VCaP (cell line): ENCODE measurements around the gene KIAA0408.
A peak's percentile ranks its signal among the peaks of the same experiment; 100 is the strongest.

Experiments used
- H3K27ac ChIP-seq: fragments of 450-650 bp; 2 replicates; pipeline ENCODE4 v1.5.1; 2017
- CTCF ChIP-seq: fragments of 450-650 bp; conservative IDR thresholded peaks from 2 replicates; pipeline ENCODE4 v1.5.1; 2017; ENCODE audit warnings: mild to moderate bottlenecking, moderate library complexity

KIAA0408 gene

DNA sequence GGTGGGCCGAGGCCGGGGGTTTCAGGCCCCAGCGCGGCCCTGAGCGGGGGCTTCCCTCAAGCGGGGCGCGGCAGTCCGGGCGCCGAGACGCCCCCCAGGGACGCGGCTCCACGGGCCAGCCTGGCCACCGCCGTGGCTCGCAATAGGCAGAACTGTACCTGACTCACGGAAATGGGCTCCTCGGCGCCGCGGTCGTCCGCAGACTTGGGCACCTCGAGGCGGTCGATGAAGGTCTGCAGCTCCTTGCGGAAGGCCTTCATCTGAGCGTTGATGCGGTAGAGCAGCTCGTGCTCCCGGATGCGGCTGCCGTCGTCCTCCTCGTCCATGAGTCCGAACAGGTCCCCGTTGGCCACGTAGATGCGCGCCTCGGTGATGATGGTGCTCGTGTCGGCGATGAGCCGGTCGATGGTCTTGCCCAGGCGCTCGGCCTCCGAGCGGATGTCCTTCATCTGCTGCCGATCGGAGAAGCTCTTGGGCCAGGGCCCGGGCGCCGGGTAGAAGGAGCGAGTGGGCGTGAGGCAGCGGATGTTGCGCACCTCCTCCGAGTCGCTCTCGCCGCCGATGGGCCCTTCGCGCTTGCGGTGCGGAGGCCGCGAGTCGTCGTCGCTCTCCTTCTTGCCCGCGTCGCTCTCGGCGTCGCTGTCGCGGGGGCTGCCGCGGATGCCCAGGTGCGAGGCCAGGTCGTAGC, 16.1 kb upstream of the KIAA0408 start:
- no peak for TF ChIP-seq CTCF

GRCh38 chr6:127471379-127472255, 12.4 kb upstream of the KIAA0408 start:
- TF ChIP-seq CTCF: no peak
- no peak overlapping the region for H3K27ac ChIP-seq

More for the DNA sequence above, 16.1 kb upstream of the KIAA0408 start:
- H3K27ac ChIP-seq: no peak overlapping the region

- no peak for TF ChIP-seq CTCF
- no peak overlapping the region for H3K27ac ChIP-seq
Measured at GRCh38 chr6:127468936-127469335, 9.7 kb upstream of the KIAA0408 start.

- no peak for TF ChIP-seq CTCF
- no peak overlapping the region for H3K27ac ChIP-seq
Measured at GRCh38 chr6:127466416-127466815, 7.2 kb upstream of the KIAA0408 start.

GRCh38 chr6:127464881-127465459, 5.8 kb upstream of the KIAA0408 start:
- TF ChIP-seq CTCF: peak; percentile 91
- H3K27ac ChIP-seq: peak overlapping the region; percentile 68; the same call in 1 of the 2 replicates

GRCh38 chr6:127464161-127464880, 5.1 kb upstream of the KIAA0408 start:
- peak overlapping the region; percentile 68 for H3K27ac ChIP-seq
- TF ChIP-seq CTCF: no peak
